Measurements from ENCODE around the gene TWIST1.

TWIST1 gene

DNA sequence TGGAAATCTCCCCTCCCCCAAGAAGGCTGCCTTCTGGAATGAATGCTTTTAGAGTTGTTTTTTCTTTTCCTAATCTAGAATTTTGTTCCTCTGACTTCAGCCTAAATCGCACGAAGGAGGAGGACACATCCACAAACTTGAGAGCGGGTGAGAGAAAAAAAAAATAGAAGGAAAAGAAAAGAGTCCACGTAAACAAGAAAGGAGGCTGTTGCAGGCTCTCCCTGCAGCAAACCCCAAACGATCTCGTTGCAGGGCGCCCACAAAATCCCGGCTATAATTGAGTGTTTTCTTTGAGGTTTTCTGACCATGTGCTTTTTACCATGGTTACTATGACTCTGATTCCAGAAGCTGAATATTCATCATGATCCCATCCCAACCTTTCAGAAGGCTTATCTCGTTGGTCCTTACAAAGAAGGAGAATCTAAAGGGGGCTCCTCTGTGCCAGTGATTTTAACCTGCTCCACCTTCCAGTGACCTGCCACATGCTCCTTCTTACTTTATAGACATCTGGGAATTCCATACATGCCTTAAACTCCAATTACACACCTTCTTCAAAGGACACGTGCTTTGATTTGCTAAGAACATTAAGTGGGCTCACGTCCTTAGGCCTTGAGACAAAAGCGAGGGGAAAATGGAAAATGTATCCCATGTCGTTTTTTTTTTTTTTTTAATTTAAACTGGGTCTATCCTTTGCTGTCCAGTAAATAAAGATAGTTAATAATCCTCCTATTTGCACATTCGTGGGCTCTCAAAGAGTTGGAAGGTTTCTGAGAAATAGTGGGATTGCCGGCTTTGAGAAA is 5.8 kb downstream of the TWIST1 start:
- Histone ChIP-seq H3K27ac (no peak overlapping the region), H3K4me3 (ENCODE audit: low read depth in 1 of 2, low read length in 1 of 2) (no peak overlapping the region), H3K27me3 (peaks cover 100% of the 10 kb centered on the region), H3K9me3 (no peaks in the 10 kb centered on the region), H3K4me1 (ENCODE audit: control insufficient read depth in 1 of 2, insufficient read depth in 1 of 2, low read depth in 1 of 2, low read length in 1 of 2) (peaks cover 7 to 8% of the 10 kb centered on the region in 2 experiments), H3K36me3 (no peaks in the 10 kb centered on the region)
- TF ChIP-seq, protein P1, sequence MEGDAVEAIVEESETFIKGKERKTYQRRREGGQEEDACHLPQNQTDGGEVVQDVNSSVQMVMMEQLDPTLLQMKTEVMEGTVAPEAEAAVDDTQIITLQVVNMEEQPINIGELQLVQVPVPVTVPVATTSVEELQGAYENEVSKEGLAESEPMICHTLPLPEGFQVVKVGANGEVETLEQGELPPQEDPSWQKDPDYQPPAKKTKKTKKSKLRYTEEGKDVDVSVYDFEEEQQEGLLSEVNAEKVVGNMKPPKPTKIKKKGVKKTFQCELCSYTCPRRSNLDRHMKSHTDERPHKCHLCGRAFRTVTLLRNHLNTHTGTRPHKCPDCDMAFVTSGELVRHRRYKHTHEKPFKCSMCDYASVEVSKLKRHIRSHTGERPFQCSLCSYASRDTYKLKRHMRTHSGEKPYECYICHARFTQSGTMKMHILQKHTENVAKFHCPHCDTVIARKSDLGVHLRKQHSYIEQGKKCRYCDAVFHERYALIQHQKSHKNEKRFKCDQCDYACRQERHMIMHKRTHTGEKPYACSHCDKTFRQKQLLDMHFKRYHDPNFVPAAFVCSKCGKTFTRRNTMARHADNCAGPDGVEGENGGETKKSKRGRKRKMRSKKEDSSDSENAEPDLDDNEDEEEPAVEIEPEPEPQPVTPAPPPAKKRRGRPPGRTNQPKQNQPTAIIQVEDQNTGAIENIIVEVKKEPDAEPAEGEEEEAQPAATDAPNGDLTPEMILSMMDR (IDR thresholded peaks at IDR 0.05): no peak

DNA sequence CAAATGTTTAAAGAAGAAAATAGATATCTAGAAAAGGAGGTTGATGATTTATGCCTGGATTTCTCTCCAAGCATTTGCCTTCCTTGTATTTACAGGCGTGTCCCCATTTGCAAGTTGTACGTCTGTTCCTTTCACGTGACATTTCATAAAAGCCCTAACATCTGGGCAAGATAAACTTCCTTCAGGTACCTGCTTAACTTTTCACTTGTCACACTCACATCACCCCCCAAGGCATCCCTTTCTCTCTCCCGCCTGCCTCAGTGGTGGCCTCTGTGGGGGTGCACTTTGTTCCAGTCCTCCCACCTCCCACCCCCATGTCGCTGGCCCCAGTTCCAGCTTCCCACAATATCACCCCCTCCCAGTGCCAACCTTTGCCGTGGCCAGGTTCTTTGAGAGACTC is 6.7 kb downstream of the TWIST1 start:
- H3K27me3 ChIP-seq: peaks cover 100% of the 10 kb centered on the region
- no peak overlapping the region for H3K27ac ChIP-seq
- H3K36me3 ChIP-seq: no peaks in the 10 kb centered on the region
- H3K9me3 ChIP-seq: no peaks in the 10 kb centered on the region
- H3K4me1 ChIP-seq (ENCODE audit: control insufficient read depth in 1 of 2, insufficient read depth in 1 of 2, low read depth in 1 of 2, low read length in 1 of 2): peaks cover 0 to 7% of the 10 kb centered on the region in 2 experiments
- TF ChIP-seq, protein P1 (IDR thresholded peaks at IDR 0.05): no peak
- no peak overlapping the region for H3K4me3 ChIP-seq (ENCODE audit: low read depth in 1 of 2, low read length in 1 of 2)

DNA sequence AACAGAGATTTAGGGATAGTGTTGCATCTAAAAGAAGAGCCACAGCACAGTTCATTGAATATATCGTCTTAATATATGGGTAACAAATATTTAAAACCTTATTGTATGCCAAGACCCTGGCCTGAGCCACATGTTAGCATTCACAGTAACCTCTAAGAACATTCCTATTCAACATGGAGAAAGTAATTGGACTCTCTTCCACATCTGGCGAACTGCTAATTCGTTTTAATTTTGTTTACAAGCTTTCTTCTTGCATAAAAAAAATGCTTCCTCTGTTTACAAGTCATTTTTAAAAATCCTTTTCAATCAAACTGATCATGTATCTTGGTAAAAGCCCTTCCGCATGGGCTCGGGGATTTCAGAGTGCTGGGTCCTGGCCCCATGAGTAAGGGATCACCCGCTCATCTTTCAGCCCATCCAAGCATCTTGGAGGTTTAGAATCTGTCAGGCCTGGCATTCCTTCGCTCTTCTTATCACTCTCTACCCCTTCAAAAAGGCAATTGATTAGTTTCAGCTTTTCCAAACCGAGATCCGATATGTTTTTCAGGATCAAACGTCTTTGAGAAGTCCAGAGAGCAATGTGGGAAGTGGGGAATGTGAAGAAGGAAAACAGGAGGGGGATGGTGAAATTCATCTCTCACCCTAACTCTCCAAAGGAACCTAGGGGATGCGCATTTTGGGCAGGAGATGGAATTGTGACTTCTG is 7.3 kb downstream of the TWIST1 start:
- Histone ChIP-seq H3K36me3 (no peaks in the 10 kb centered on the region), H3K4me3 (ENCODE audit: low read depth in 1 of 2, low read length in 1 of 2) (no peak overlapping the region), H3K27ac (no peak overlapping the region), H3K27me3 (peaks cover 100% of the 10 kb centered on the region), H3K4me1 (ENCODE audit: control insufficient read depth in 1 of 2, insufficient read depth in 1 of 2, low read depth in 1 of 2, low read length in 1 of 2) (peaks cover 0 to 7% of the 10 kb centered on the region in 2 experiments), H3K9me3 (no peaks in the 10 kb centered on the region)
- TF ChIP-seq, protein P1 (IDR thresholded peaks at IDR 0.05): no peak

DNA sequence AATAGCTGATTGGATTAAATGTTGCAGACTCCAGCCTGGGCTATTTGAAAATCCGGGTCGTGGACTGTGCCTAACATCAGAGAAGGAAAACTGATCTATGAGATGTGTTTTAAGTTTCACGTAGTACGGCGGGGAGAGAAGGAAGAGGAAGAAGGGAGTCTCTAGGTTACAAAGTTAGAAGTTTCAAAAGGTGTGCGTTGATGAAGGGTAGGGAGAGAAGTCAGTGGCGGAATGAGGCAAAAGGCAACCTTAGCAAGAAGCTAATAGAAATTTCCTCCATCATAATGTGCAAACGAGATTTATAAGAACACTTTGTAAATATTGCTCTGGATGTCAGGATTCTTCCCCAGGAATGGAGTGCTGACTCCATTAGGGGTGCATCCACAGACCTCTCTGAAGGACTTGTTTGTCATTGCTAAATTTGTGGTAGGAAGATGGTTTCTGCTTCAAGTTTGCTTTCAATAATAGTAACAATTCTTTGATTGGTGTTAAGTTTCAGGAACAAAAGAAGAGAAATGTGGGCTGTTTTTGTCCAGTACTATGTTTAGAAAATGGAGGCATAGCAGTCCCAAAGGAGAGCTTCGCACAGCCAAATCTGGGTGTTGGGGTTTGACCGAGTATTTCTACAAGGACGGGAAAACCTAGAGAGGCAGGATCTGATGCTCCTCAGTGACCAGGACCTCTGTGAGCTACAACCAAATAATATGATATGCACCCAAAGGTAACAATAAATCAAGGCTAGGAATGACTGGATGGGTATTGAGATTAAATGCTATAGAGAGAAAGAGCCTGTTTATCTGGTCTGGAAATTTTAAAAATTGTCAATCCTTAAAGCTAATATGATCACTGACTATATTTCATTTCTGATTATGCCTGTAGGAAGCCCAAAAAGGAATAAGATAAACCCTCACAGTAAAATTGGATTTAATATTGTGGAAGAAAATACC is 8.2 kb downstream of the TWIST1 start:
- no peak overlapping the region for H3K4me3 ChIP-seq (ENCODE audit: low read depth in 1 of 2, low read length in 1 of 2)
- H3K27me3 ChIP-seq: peaks cover 100% of the 10 kb centered on the region
- H3K4me1 ChIP-seq (ENCODE audit: control insufficient read depth in 1 of 2, insufficient read depth in 1 of 2, low read depth in 1 of 2, low read length in 1 of 2): peaks cover 0 to 7% of the 10 kb centered on the region in 2 experiments
- no peak overlapping the region for H3K27ac ChIP-seq
- no peaks in the 10 kb centered on the region for H3K9me3 ChIP-seq
- H3K36me3 ChIP-seq: no peaks in the 10 kb centered on the region
- TF ChIP-seq, protein P1 (IDR thresholded peaks at IDR 0.05): no peak
